Uterus (tissue), 2 donors: Measurements from ENCODE around the gene SYTL3.

Experiments
- POLR2A ChIP-seq, 2 donors: fragments of 450-650 bp; IDR thresholded peaks; one replicate each; pipeline ENCODE4 v1.6.1; 2016; ENCODE audit warnings: antibody characterized with exemption in 2 of 2, mild to moderate bottlenecking in 1 of 2, moderate library complexity in 1 of 2
- TF ChIP-seq, protein P1 (sequence below), 4 experiments: fragments of 200-600 bp in 2 of 4; fragments of 450-650 bp in 2 of 4; sonication (generic) in 2 of 4; IDR thresholded peaks; one replicate each; pipeline ENCODE4 v1.5.1; 2016 to 2019; ENCODE audit warnings: antibody characterized with exemption in 4 of 4, mild to moderate bottlenecking in 2 of 4, moderate library complexity in 1 of 4

DNA sequence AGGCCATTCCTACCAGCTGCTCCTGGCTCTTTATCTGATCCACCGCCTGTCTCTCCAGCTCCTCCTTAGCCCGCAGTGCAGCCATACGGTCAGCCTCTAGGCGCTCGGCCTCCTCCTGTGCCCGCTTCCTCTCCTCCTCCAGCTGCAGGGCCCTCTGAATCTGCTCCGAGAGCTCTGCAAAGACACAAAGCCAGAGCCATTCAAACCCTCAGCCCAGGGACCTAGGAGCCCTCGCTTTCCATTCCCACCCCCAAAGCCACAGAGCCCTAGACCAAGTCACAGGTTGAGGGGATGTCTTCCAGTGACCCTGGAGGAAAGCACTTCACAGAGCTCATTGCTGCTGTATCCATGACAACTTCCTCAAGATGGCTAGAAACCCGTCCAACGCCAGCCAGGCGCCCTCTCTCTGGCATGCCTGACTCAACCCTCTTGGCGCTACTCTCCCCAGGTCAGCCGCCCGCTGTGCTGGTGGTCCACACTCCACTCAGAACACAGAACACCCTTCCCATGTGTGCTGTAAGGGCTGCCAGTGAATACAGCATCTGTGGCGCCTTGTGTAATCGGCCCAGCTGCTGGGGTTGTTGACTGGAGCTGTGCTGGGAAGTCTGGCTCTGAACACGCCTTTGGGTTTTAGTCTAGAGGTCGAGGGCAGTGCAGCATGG is 120.0 kb downstream of the SYTL3 start:
- no peak for TF ChIP-seq POLR2A (IDR thresholded peaks at IDR 0.05)
- TF ChIP-seq, protein P1, sequence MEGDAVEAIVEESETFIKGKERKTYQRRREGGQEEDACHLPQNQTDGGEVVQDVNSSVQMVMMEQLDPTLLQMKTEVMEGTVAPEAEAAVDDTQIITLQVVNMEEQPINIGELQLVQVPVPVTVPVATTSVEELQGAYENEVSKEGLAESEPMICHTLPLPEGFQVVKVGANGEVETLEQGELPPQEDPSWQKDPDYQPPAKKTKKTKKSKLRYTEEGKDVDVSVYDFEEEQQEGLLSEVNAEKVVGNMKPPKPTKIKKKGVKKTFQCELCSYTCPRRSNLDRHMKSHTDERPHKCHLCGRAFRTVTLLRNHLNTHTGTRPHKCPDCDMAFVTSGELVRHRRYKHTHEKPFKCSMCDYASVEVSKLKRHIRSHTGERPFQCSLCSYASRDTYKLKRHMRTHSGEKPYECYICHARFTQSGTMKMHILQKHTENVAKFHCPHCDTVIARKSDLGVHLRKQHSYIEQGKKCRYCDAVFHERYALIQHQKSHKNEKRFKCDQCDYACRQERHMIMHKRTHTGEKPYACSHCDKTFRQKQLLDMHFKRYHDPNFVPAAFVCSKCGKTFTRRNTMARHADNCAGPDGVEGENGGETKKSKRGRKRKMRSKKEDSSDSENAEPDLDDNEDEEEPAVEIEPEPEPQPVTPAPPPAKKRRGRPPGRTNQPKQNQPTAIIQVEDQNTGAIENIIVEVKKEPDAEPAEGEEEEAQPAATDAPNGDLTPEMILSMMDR (IDR thresholded peaks at IDR 0.05): no peak
